Karpas-422 (cell line): ENCODE measurements around the gene WDR86. TPM values are rescaled to one million over a fixed set of nuclear protein-coding genes. Genes with fewer than 3 reads are reported as not detected.

ENCODE experiments used
- DNase-seq: peaks from one replicate; pipeline ENCODE4 v3.0.0-alpha.2; 2015
- H2AFZ ChIP-seq: fragments of 200-600 bp; sonication (generic); 2 replicates; pipeline ENCODE4 v1.6.1; 2014; ENCODE audit warnings: antibody characterized with exemption, low read length, mixed read lengths
- H3K27ac ChIP-seq: fragments of 200-600 bp; sonication (generic); 2 replicates; pipeline ENCODE4 v1.5.1; 2014; ENCODE audit warnings: mild to moderate bottlenecking, low read length, moderate library complexity
- H3K27me3 ChIP-seq: fragments of 200-600 bp; sonication (generic); 2 replicates; pipeline ENCODE4 v1.6.1; 2014; ENCODE audit warnings: low read length, mixed read lengths
- H3K36me3 ChIP-seq: fragments of 200-600 bp; sonication (generic); 2 replicates; pipeline ENCODE4 v1.6.1; 2014; ENCODE audit warnings: low read length, mixed read lengths; ENCODE audit not compliant: insufficient read depth
- H3K4me1 ChIP-seq: fragments of 200-600 bp; sonication (generic); 2 replicates; pipeline ENCODE4 v1.6.1; 2014; ENCODE audit warnings: mild to moderate bottlenecking, low read length, mixed read lengths
- H3K4me2 ChIP-seq: fragments of 200-600 bp; sonication (generic); 2 replicates; pipeline ENCODE4 v1.6.1; 2014; ENCODE audit warnings: low read length, low read depth, mild to moderate bottlenecking; ENCODE audit not compliant: poor library complexity, severe bottlenecking
- H3K4me3 ChIP-seq: fragments of 200-600 bp; sonication (generic); 2 replicates; pipeline ENCODE4 v1.5.1; 2014; ENCODE audit warnings: mild to moderate bottlenecking, antibody characterized with exemption, low read length, mixed read lengths
- H3K79me2 ChIP-seq: fragments of 200-600 bp; sonication (generic); 2 replicates; pipeline ENCODE4 v1.6.1; 2014; ENCODE audit warnings: mild to moderate bottlenecking, low read length, mixed read lengths
- H3K9ac ChIP-seq: fragments of 200-600 bp; sonication (generic); 2 replicates; pipeline ENCODE4 v1.6.0; 2014; ENCODE audit warnings: low read length
- H3K9me2 ChIP-seq: fragments of 200-600 bp; sonication (generic), shearing (Covaris generic); replicated peaks from 2 replicates; pipeline ENCODE4 v1.6.0; 2014; ENCODE audit warnings: mild to moderate bottlenecking, low read length, moderate library complexity; ENCODE audit not compliant: insufficient read depth
- H3K9me3 ChIP-seq: fragments of 300-700, 200-600 bp; sonication (generic); 2 replicates; pipeline ENCODE4 v1.6.1; 2014; ENCODE audit warnings: low read length, mixed read lengths
- H4K20me1 ChIP-seq: fragments of 200-600 bp; sonication (generic); 2 replicates; pipeline ENCODE4 v1.6.1; 2014; ENCODE audit warnings: mild to moderate bottlenecking, antibody characterized with exemption, low read length, low read depth; ENCODE audit not compliant: insufficient read depth
- total RNA-seq: library from RNA; depleted of rRNA; stranded (reverse); fragments of >200 nt; shearing (Covaris generic); gene quantifications from 2 replicates; pipeline ENCODE4 v1.2.3, GENCODE V29; 2014; ENCODE audit warnings: low replicate concordance

Gene WDR86
- total RNA-seq, 1 experiment from 2014 or later = not detected

DNA sequence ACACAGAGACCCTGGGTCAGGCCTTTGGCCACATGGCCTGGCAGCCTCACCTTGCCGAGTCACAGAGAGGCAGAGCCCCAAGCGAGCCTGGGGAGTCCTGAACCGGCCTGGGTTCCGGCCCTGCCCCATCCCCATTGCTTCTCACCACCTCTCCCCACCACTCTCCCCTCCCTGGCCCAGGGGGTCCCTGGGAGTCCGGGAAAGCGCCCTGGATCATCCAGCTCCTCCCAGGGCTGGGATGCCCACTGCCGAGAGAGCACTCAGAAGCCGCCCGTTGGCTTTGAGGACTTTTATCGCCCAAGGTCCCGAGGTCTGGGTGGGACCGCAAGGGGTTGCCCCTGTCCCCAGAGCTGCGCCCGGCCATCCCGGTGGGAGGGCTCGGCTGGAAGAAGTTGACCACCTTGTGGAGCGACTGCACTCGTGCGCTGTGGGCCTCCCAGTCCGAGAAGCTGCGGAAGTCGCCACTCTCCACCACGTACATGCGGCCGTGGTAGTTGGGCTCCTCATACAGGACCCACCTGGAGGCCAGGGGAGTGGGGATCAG, 22.0 kb upstream of the WDR86 start:
- H3K4me3 ChIP-seq = no peak overlapping the region
- no peaks in the 10 kb centered on the region for H3K79me2 ChIP-seq
- no peaks in the 10 kb centered on the region for H3K36me3 ChIP-seq
- H3K4me2 ChIP-seq = no peak overlapping the region
- H2AFZ ChIP-seq = no peak overlapping the region
- no peaks in the 10 kb centered on the region for H3K9me2 ChIP-seq
- no peak overlapping the region for H3K9ac ChIP-seq
- DNase-seq = no peak
- H3K4me1 ChIP-seq = peaks cover 4% of the 10 kb centered on the region; the same call in 1 of the 2 replicates
- H3K9me3 ChIP-seq = no peaks in the 10 kb centered on the region
- H3K27ac ChIP-seq = no peak overlapping the region
- no peaks in the 10 kb centered on the region for H4K20me1 ChIP-seq
- no peaks in the 10 kb centered on the region for H3K27me3 ChIP-seq

- no peaks in the 10 kb centered on the region for H3K9me2 ChIP-seq
- no peaks in the 10 kb centered on the region for H3K36me3 ChIP-seq
- no peaks in the 10 kb centered on the region for H3K79me2 ChIP-seq
- no peak for DNase-seq
- H3K9ac ChIP-seq = no peak overlapping the region
- no peak overlapping the region for H3K4me2 ChIP-seq
- no peaks in the 10 kb centered on the region for H3K9me3 ChIP-seq
- no peaks in the 10 kb centered on the region for H3K27me3 ChIP-seq
- H2AFZ ChIP-seq = no peak overlapping the region
- no peak overlapping the region for H3K27ac ChIP-seq
- H4K20me1 ChIP-seq = no peaks in the 10 kb centered on the region
- H3K4me1 ChIP-seq = peaks cover 4% of the 10 kb centered on the region; the same call in 1 of the 2 replicates
- no peak overlapping the region for H3K4me3 ChIP-seq
Measured at GRCh38 chr7:151431281-151431767, 21.5 kb upstream of the WDR86 start.

DNA sequence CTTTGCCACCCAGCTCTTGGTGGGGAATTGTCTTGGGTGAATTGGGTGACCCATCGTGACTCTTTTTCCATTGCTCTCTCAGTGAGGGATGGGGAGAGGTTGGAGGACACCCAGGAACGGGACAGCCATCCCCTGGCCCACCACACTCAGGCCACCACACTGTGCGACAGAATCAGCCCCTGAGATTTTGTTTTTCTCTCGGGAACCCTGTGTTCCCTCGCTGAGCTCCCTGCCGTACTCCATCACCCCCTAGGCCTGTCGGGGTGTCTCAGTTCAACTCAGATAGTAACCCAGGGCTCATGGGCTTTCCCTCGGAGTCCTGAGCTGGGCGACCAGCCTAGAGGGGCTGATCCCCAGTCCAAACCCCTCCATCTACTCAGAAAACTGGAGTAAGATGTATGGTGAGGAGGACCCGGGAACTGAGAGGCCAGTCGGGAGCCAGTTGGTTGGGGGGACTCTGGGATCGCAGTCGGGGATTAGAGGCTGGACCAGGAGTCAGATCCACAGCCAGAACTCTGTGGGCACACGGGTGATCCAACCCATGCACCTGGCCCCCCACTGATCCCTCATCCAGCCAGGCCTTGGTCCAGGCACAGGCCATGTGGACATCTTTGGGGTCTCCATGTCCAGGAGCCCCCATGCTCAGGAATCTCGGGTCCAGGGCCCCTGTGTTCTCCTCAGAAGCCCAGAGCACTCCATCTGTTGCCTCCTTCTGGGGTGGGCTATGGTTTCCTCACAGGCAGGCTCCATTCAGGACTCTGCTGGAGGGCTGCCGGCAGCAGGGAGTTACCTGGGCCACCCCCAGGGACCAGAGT, 20.8 kb upstream of the WDR86 start:
- H3K27ac ChIP-seq = no peak overlapping the region
- H3K36me3 ChIP-seq = no peaks in the 10 kb centered on the region
- H3K79me2 ChIP-seq = no peaks in the 10 kb centered on the region
- H3K27me3 ChIP-seq = no peaks in the 10 kb centered on the region
- no peaks in the 10 kb centered on the region for H3K9me2 ChIP-seq
- no peak overlapping the region for H3K4me2 ChIP-seq
- no peaks in the 10 kb centered on the region for H4K20me1 ChIP-seq
- no peaks in the 10 kb centered on the region for H3K9me3 ChIP-seq
- no peak overlapping the region for H3K4me3 ChIP-seq
- H2AFZ ChIP-seq = no peak overlapping the region
- DNase-seq = no peak
- no peak overlapping the region for H3K9ac ChIP-seq
- peaks cover 4% of the 10 kb centered on the region; the same call in 1 of the 2 replicates for H3K4me1 ChIP-seq

DNA sequence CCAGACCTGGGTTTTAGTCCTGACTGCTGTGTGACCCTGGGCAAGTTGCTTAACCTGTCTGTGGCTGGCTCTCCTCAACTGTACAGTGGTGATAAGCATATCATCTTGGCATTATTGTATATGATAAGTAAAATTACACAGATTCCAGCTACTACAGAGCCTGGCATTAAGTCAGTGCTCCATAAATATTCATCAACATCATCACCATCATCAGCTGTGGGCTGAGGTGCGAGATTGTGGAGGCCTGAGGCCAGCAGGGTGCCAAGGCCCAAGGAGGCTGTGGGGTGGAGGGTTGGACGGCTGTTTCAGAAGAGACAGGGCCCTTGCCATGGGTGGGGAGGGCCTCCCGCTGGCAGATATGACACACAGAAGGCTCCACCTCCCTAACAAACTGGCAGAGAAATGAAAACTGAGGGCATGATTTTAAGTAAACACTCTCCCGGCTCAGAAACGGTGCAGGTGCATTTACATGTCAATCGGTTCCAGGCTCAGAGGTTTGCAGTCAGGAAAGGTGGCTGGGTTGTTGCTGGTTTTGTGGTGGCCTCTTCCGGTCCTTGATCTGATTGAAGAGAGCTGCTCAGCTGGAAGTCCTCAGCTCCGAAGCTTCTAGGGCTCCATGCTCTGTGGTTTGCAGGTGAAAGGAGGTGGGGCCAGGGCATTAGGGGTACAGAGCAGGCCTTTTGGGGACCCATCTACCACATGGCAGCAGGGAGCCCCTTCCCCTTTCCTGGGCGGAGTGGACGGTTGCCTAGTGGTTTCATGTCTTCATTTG, 19.9 kb upstream of the WDR86 start:
- Histone ChIP-seq H3K9ac (no peak overlapping the region), H3K27me3 (no peaks in the 10 kb centered on the region), H3K9me3 (no peaks in the 10 kb centered on the region), H3K36me3 (no peaks in the 10 kb centered on the region), H3K4me3 (no peak overlapping the region), H2AFZ (no peak overlapping the region), H3K4me1 (peaks cover 4% of the 10 kb centered on the region; the same call in 1 of the 2 replicates), H3K4me2 (no peak overlapping the region), H3K79me2 (no peaks in the 10 kb centered on the region), H3K9me2 (no peaks in the 10 kb centered on the region), H3K27ac (no peak overlapping the region), H4K20me1 (no peaks in the 10 kb centered on the region)
- no peak for DNase-seq

DNA sequence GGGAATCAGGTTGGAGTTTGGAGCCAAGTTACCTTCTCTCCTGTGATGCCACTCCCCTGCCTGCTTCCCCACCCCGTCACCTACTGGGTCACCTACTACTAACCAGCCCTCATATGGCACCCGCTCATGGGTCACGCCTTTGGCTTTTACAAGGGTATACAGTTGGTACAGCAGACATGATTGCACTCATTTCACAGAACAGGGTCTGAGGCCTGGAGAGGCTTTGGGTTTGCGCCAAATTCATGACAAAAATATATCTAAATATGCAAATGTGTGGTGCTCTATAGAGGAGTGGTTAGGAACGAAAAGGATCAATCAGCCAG, 19.4 kb upstream of the WDR86 start:
- Histone ChIP-seq H3K9ac (no peak overlapping the region), H3K4me2 (no peak overlapping the region), H3K27me3 (no peaks in the 10 kb centered on the region), H3K79me2 (no peaks in the 10 kb centered on the region), H4K20me1 (no peaks in the 10 kb centered on the region), H3K9me3 (no peaks in the 10 kb centered on the region), H3K27ac (no peak overlapping the region), H3K9me2 (no peaks in the 10 kb centered on the region), H3K4me1 (no peaks in the 10 kb centered on the region), H3K36me3 (no peaks in the 10 kb centered on the region), H3K4me3 (no peak overlapping the region), H2AFZ (no peak overlapping the region)
- no peak for DNase-seq

- H3K27ac ChIP-seq = no peak overlapping the region
- no peak overlapping the region for H2AFZ ChIP-seq
- H3K27me3 ChIP-seq = no peaks in the 10 kb centered on the region
- no peaks in the 10 kb centered on the region for H4K20me1 ChIP-seq
- H3K4me3 ChIP-seq = no peak overlapping the region
- no peaks in the 10 kb centered on the region for H3K4me1 ChIP-seq
- H3K9ac ChIP-seq = no peak overlapping the region
- no peak for DNase-seq
- no peaks in the 10 kb centered on the region for H3K9me3 ChIP-seq
- H3K4me2 ChIP-seq = no peak overlapping the region
- H3K9me2 ChIP-seq = no peaks in the 10 kb centered on the region
- H3K79me2 ChIP-seq = no peaks in the 10 kb centered on the region
- H3K36me3 ChIP-seq = no peaks in the 10 kb centered on the region
Measured at GRCh38 chr7:151428378-151429236, 18.8 kb upstream of the WDR86 start.

- no peak overlapping the region for H2AFZ ChIP-seq
- no peaks in the 10 kb centered on the region for H4K20me1 ChIP-seq
- no peaks in the 10 kb centered on the region for H3K79me2 ChIP-seq
- H3K9ac ChIP-seq = no peak overlapping the region
- H3K27ac ChIP-seq = no peak overlapping the region
- DNase-seq = no peak
- no peaks in the 10 kb centered on the region for H3K9me3 ChIP-seq
- no peaks in the 10 kb centered on the region for H3K4me1 ChIP-seq
- no peaks in the 10 kb centered on the region for H3K27me3 ChIP-seq
- no peaks in the 10 kb centered on the region for H3K9me2 ChIP-seq
- no peak overlapping the region for H3K4me2 ChIP-seq
- no peak overlapping the region for H3K4me3 ChIP-seq
- no peaks in the 10 kb centered on the region for H3K36me3 ChIP-seq
Measured at GRCh38 chr7:151427705-151428377, 18.0 kb upstream of the WDR86 start.
